GM12878 (cell line): Measurements from ENCODE around the gene ADAM20.

Experiments used
- HDAC2 ChIP-seq: fragments of 200-600 bp; sonication (generic); IDR thresholded peaks from 2 replicates; pipeline ENCODE4 v1.6.1; 2017
- KDM1A ChIP-seq: fragments of 200-600 bp; sonication (generic); IDR thresholded peaks from 2 replicates; pipeline ENCODE4 v1.6.1; 2016; ENCODE audit warnings: borderline replicate concordance
- LARP7 ChIP-seq: fragments of 450-650 bp; IDR thresholded peaks from 2 replicates; pipeline ENCODE4 v1.6.1; 2017; ENCODE audit warnings: mild to moderate bottlenecking
- NFYB ChIP-seq: IDR thresholded peaks from 2 replicates; pipeline ENCODE4 v1.6.1; 2011; ENCODE audit warnings: low read depth, mild to moderate bottlenecking, low read length, improper control_type of control experiment, moderate library complexity; ENCODE audit not compliant: insufficient read depth
- POLR2A ChIP-seq: IDR thresholded peaks from 2 replicates; pipeline ENCODE4 v1.6.1; 2011; ENCODE audit warnings: low read depth, mild to moderate bottlenecking, low read length
- REST ChIP-seq: IDR thresholded peaks from 2 replicates; pipeline ENCODE4 v1.6.1; 2012; ENCODE audit warnings: mild to moderate bottlenecking, low read depth, low read length
- SIX5 ChIP-seq: IDR thresholded peaks from 2 replicates; pipeline ENCODE4 v1.6.1; 2011; ENCODE audit warnings: mild to moderate bottlenecking, low read depth, low read length, moderate library complexity; ENCODE audit not compliant: severe bottlenecking
- SPI1 ChIP-seq: IDR thresholded peaks from 2 replicates; pipeline ENCODE4 v1.6.1; 2011; ENCODE audit warnings: low read depth, mild to moderate bottlenecking, low read length, moderate library complexity, borderline replicate concordance; ENCODE audit not compliant: insufficient read depth
- TARDBP ChIP-seq: IDR thresholded peaks from 2 replicates; pipeline ENCODE4 v1.6.1; 2016; ENCODE audit warnings: borderline replicate concordance
- TCF7 ChIP-seq: IDR thresholded peaks from 2 replicates; pipeline ENCODE4 v1.6.1; 2014; ENCODE audit warnings: antibody characterized with exemption, borderline replicate concordance
- TF ChIP-seq, protein P1 (sequence below), 3 experiments: IDR thresholded peaks in 2 of 3; conservative IDR thresholded peaks in 1 of 3; 2 replicates each; pipeline ENCODE4 v1.5.1; 2011; ENCODE audit warnings: low read depth in 3 of 3, low read length in 3 of 3, mild to moderate bottlenecking in 3 of 3, control low read depth in 2 of 3, moderate library complexity in 2 of 3, inconsistent platforms in 1 of 3, mixed read lengths in 1 of 3; ENCODE audit not compliant: control insufficient read depth in 2 of 3, insufficient read depth in 1 of 3; ENCODE audit errors: extremely low read depth in 1 of 3
- TF ChIP-seq, protein P2 (sequence below): IDR thresholded peaks from 2 replicates; pipeline ENCODE4 v1.6.1; 2012; ENCODE audit warnings: low read length, inconsistent platforms

- TF ChIP-seq TARDBP (no peak), SIX5 (no peak), HDAC2 (no peak), POLR2A (no peak), TCF7 (no peak), SPI1 (no peak), KDM1A (no peak), REST (no peak), NFYB (no peak), LARP7 (no peak)
- TF ChIP-seq, protein P1, sequence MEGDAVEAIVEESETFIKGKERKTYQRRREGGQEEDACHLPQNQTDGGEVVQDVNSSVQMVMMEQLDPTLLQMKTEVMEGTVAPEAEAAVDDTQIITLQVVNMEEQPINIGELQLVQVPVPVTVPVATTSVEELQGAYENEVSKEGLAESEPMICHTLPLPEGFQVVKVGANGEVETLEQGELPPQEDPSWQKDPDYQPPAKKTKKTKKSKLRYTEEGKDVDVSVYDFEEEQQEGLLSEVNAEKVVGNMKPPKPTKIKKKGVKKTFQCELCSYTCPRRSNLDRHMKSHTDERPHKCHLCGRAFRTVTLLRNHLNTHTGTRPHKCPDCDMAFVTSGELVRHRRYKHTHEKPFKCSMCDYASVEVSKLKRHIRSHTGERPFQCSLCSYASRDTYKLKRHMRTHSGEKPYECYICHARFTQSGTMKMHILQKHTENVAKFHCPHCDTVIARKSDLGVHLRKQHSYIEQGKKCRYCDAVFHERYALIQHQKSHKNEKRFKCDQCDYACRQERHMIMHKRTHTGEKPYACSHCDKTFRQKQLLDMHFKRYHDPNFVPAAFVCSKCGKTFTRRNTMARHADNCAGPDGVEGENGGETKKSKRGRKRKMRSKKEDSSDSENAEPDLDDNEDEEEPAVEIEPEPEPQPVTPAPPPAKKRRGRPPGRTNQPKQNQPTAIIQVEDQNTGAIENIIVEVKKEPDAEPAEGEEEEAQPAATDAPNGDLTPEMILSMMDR (IDR thresholded peaks at IDR 0.05 in 2 of 3, conservative IDR thresholded peaks at IDR 0.05 in 1 of 3; ENCODE audit: control insufficient read depth in 2 of 3, extremely low read depth in 1 of 3, insufficient read depth in 1 of 3, low read depth in 3 of 3, low read length in 3 of 3) = no peak
- TF ChIP-seq, protein P2, sequence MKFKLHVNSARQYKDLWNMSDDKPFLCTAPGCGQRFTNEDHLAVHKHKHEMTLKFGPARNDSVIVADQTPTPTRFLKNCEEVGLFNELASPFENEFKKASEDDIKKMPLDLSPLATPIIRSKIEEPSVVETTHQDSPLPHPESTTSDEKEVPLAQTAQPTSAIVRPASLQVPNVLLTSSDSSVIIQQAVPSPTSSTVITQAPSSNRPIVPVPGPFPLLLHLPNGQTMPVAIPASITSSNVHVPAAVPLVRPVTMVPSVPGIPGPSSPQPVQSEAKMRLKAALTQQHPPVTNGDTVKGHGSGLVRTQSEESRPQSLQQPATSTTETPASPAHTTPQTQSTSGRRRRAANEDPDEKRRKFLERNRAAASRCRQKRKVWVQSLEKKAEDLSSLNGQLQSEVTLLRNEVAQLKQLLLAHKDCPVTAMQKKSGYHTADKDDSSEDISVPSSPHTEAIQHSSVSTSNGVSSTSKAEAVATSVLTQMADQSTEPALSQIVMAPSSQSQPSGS = no peak
Measured at GRCh38 chr14:70576891-70577290, 42.1 kb upstream of the ADAM20 start.
